Activated CD4-positive, alpha-beta memory T cell treated with anti-CD3 and anti-CD28 coated beads for 36 hours (primary cell): ENCODE measurements around the gene RPTOR. TPM values are rescaled to one million over a fixed set of nuclear protein-coding genes. Genes with fewer than 3 reads are reported as not detected.

Experiments
- CTCF ChIA-PET: fragments of 350-600 bp; sonication (Branson Sonifier 250); formaldehyde crosslinking; loops from one replicate; lab custom pipeline; 2021; ENCODE audit warnings: antibody characterized with exemption, inconsistent platforms; lab: Charles Lee
- POLR2A ChIA-PET: fragments of 350-600 bp; sonication (Branson Sonifier 250); formaldehyde crosslinking; loops from one replicate; lab custom pipeline; 2021; ENCODE audit warnings: antibody characterized with exemption; lab: Charles Lee
- DNase-seq: peaks from one replicate; pipeline ENCODE4 v3.0.0-alpha.2; 2020
- H3K27ac Mint-ChIP-seq: one replicate; pipeline ENCODE4 v1.8.0; 2021; ENCODE audit warnings: mixed read lengths
- H3K27me3 Mint-ChIP-seq: one replicate; pipeline ENCODE4 v1.8.0; 2021; ENCODE audit warnings: mixed read lengths
- H3K36me3 Mint-ChIP-seq: one replicate; pipeline ENCODE4 v1.8.0; 2021; ENCODE audit warnings: mixed read lengths
- H3K4me1 Mint-ChIP-seq: one replicate; pipeline ENCODE4 v1.8.0; 2021; ENCODE audit warnings: low read depth, mixed read lengths
- H3K4me3 Mint-ChIP-seq: one replicate; pipeline ENCODE4 v1.8.0; 2021; ENCODE audit warnings: mild to moderate bottlenecking, mixed read lengths
- H3K9me3 Mint-ChIP-seq: one replicate; pipeline ENCODE4 v1.8.0; 2021; ENCODE audit warnings: mixed read lengths
- intact Hi-C: fragments of 100-400 bp; cut with micrococcal nuclease; formaldehyde crosslinking; loops from one replicate; pipeline ENCODE4 v1.15.1; 2023
- total RNA-seq, 2 experiments: library from RNA; stranded (reverse); gene quantifications; one replicate each; pipeline ENCODE4 v1.2.3, GENCODE V29; 2021

The RPTOR gene
- total RNA-seq, 2 experiments from 2014 or later, result 41.5 to 47.9 TPM

GRCh38 chr17:80860703-80861417 lies 316.2 kb downstream of the RPTOR start:
- ChIA-PET CTCF (interaction anchor here (0.7 to 1.5 kb wide), 3 partner anchors 17 to 285 kb away, joined by 3 to 5 read pairs (median 3); no protein-coding TSS in a partner anchor), POLR2A (interaction anchor here (0.7 kb wide), 1 partner anchor 13 kb away, joined by 3 read pairs; no protein-coding TSS in a partner anchor)
- Mint-ChIP-seq H3K36me3 (peaks cover 54% of the 10 kb centered on the region), H3K9me3 (peaks cover 16% of the 10 kb centered on the region), H3K27me3 (no peaks in the 10 kb centered on the region), H3K27ac (peak overlapping the region; percentile 56), H3K4me1 (peaks cover 84% of the 10 kb centered on the region), H3K4me3 (no peak overlapping the region)
- intact Hi-C loops, result no loop called here
- DNase-seq, result no peak

- POLR2A ChIA-PET, result interaction anchor here (0.7 kb wide), 1 partner anchor 14 kb away, joined by 3 read pairs; no protein-coding TSS in a partner anchor
- peaks cover 16% of the 10 kb centered on the region for H3K9me3 Mint-ChIP-seq
- peaks cover 81% of the 10 kb centered on the region for H3K4me1 Mint-ChIP-seq
- no peak for DNase-seq
- peaks cover 50% of the 10 kb centered on the region for H3K36me3 Mint-ChIP-seq
- no peak overlapping the region for H3K4me3 Mint-ChIP-seq
- CTCF ChIA-PET, result interaction anchor here (0.8 to 1.5 kb wide), 4 partner anchors 16 to 286 kb away, joined by 3 to 5 read pairs (median 4); no protein-coding TSS in a partner anchor
- peak overlapping the region; percentile 56 for H3K27ac Mint-ChIP-seq
- no peaks in the 10 kb centered on the region for H3K27me3 Mint-ChIP-seq
- intact Hi-C loops, result no loop called here
Measured at GRCh38 chr17:80861418-80861815, 316.8 kb downstream of the RPTOR start.

GRCh38 chr17:80861892-80862291 lies 317.3 kb downstream of the RPTOR start:
- H3K4me3 Mint-ChIP-seq, result no peak overlapping the region
- ChIA-PET CTCF (interaction anchor here (0.6 to 1.5 kb wide), 6 partner anchors 16 to 286 kb away, joined by 3 to 5 read pairs (median 3); no protein-coding TSS in a partner anchor), POLR2A (no interaction called here)
- peaks cover 78% of the 10 kb centered on the region for H3K4me1 Mint-ChIP-seq
- no peaks in the 10 kb centered on the region for H3K27me3 Mint-ChIP-seq
- peaks cover 50% of the 10 kb centered on the region for H3K36me3 Mint-ChIP-seq
- peak; percentile 76 for DNase-seq
- H3K27ac Mint-ChIP-seq, result peak overlapping the region; percentile 56
- H3K9me3 Mint-ChIP-seq, result peaks cover 16% of the 10 kb centered on the region
- intact Hi-C loops, result no loop called here

GRCh38 chr17:80862481-80862961 lies 317.9 kb downstream of the RPTOR start:
- H3K9me3 Mint-ChIP-seq, result peaks cover 16% of the 10 kb centered on the region
- CTCF ChIA-PET, result interaction anchor here (0.6 to 1.0 kb wide), 3 partner anchors 30 to 38 kb away, joined by 3 read pairs; no protein-coding TSS in a partner anchor
- H3K27ac Mint-ChIP-seq, result peak overlapping the region; percentile 56
- H3K4me3 Mint-ChIP-seq, result no peak overlapping the region
- peaks cover 75% of the 10 kb centered on the region for H3K4me1 Mint-ChIP-seq
- intact Hi-C loops, result no loop called here
- POLR2A ChIA-PET, result no interaction called here
- peaks cover 47% of the 10 kb centered on the region for H3K36me3 Mint-ChIP-seq
- DNase-seq, result no peak
- H3K27me3 Mint-ChIP-seq, result no peaks in the 10 kb centered on the region

DNA sequence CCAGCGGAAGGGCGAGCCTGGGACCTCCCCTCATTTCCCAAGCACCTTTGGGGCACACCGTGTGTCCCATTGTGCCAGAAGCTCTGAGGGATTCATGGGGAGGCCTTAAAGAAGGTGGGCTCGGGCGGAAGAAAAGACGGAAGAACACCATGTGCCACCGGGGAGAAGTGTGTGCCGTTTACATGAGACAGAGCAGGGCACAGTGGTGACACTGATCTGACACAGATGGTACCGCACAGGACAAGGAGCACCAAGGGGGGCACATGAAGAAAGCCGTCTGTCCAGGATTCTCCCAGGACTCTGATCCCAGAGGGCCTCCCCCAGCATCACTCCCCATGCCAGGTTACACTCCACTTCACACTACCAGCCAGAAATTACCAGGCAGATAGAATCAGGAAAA lies 318.3 kb downstream of the RPTOR start:
- H3K4me1 Mint-ChIP-seq, result peaks cover 75% of the 10 kb centered on the region
- ChIA-PET POLR2A (no interaction called here), CTCF (no interaction called here)
- DNase-seq, result no peak
- no peak overlapping the region for H3K4me3 Mint-ChIP-seq
- intact Hi-C loops, result no loop called here
- peaks cover 47% of the 10 kb centered on the region for H3K36me3 Mint-ChIP-seq
- H3K27ac Mint-ChIP-seq, result peak overlapping the region; percentile 56
- no peaks in the 10 kb centered on the region for H3K27me3 Mint-ChIP-seq
- H3K9me3 Mint-ChIP-seq, result peaks cover 16% of the 10 kb centered on the region

GRCh38 chr17:80863626-80864025 lies 319.0 kb downstream of the RPTOR start:
- ChIA-PET POLR2A (no interaction called here), CTCF (no interaction called here)
- Mint-ChIP-seq H3K9me3 (peaks cover 16% of the 10 kb centered on the region), H3K27ac (peak overlapping the region; percentile 50), H3K36me3 (peaks cover 44% of the 10 kb centered on the region), H3K4me1 (peaks cover 74% of the 10 kb centered on the region), H3K4me3 (no peak overlapping the region), H3K27me3 (no peaks in the 10 kb centered on the region)
- no peak for DNase-seq
- intact Hi-C loops, result no loop called here

DNA sequence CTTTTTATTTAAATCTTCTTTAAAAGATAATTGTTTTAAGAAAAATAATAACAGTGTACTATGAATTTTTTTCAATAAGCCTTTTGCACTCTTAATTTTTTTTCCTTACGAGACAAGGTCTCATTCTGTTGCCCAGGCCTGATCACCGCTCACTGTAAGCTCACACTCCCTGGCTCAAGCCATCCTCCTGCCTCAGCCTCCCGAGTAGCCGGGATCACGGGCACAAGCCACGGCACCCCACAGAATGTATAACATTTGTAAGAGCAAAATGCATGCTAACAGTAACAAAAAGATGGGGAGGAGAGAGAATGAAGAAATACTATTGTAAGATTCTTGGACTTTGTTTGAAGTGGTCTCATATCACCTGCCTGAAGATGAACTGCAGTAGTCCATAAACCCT lies 320.1 kb downstream of the RPTOR start:
- no peak overlapping the region for H3K4me3 Mint-ChIP-seq
- no peaks in the 10 kb centered on the region for H3K27me3 Mint-ChIP-seq
- DNase-seq, result no peak
- no peak overlapping the region for H3K27ac Mint-ChIP-seq
- peaks cover 16% of the 10 kb centered on the region for H3K9me3 Mint-ChIP-seq
- peaks cover 40% of the 10 kb centered on the region for H3K36me3 Mint-ChIP-seq
- peaks cover 72% of the 10 kb centered on the region for H3K4me1 Mint-ChIP-seq
- ChIA-PET POLR2A (no interaction called here), CTCF (interaction anchor here (2.1 to 2.8 kb wide), 2 partner anchors 28 to 34 kb away, joined by 16 to 27 read pairs; no protein-coding TSS in a partner anchor)
- intact Hi-C loops, result no loop called here

- H3K27me3 Mint-ChIP-seq, result no peaks in the 10 kb centered on the region
- ChIA-PET CTCF (interaction anchor here (0.6 to 2.8 kb wide), 11 partner anchors 8 to 261 kb away, joined by 3 to 27 read pairs (median 4); no protein-coding TSS in a partner anchor), POLR2A (interaction anchor here (1.0 to 1.1 kb wide), 2 partner anchors 9 to 26 kb away, joined by 5 read pairs; no protein-coding TSS in a partner anchor)
- peaks cover 31% of the 10 kb centered on the region for H3K36me3 Mint-ChIP-seq
- H3K9me3 Mint-ChIP-seq, result peaks cover 16% of the 10 kb centered on the region
- peaks cover 76% of the 10 kb centered on the region for H3K4me1 Mint-ChIP-seq
- DNase-seq, result peak; percentile 86
- intact Hi-C loops, result loop anchor here (1.0 to 2.0 kb wide), 3 partner anchors 11 to 33 kb away; no protein-coding TSS in a partner anchor
- H3K27ac Mint-ChIP-seq, result peak overlapping the region; percentile 80
- no peak overlapping the region for H3K4me3 Mint-ChIP-seq
Measured at GRCh38 chr17:80866050-80866793, 321.6 kb downstream of the RPTOR start.

- no peak for DNase-seq
- POLR2A ChIA-PET, result no interaction called here
Measured at GRCh38 chr17:80868022-80868609, 323.5 kb downstream of the RPTOR start.

DNA sequence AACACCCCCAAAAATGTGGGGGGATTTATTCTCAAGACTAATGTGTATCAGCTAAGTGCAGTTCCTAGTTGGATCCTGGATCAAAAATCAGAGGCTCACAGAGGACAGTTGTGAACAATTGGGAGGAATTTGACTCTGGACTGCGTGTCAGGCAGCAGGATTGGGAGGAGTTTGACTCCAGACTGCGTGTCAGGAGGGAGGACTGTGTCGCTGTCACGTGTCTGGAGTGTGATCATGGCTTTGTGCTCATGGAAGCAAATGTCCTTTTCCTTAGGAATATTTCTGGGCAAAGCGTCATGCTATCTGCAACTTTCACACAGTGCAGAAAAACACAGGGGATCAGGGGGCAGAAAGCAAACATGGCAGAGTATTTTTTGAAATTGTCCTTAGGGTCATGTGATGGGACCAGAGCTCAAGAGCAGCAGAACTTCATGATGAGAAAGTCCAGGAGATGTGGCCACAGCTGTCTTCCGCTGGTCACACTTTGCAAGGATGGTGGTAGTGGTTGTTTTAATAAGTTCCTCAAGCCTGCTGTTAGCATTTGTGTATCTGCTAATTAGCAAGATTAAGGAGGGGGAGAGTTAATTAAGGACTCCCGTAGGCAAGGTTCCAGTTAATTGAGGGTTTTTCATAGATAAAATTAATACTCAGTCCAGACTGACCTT lies 325.0 kb downstream of the RPTOR start:
- no peak for DNase-seq
- intact Hi-C loops, result no loop called here
- peaks cover 10% of the 10 kb centered on the region for H3K36me3 Mint-ChIP-seq
- POLR2A ChIA-PET, result no interaction called here
- H3K4me3 Mint-ChIP-seq, result no peak overlapping the region
- H3K9me3 Mint-ChIP-seq, result no peaks in the 10 kb centered on the region
- H3K4me1 Mint-ChIP-seq, result peaks cover 66% of the 10 kb centered on the region
- CTCF ChIA-PET, result interaction anchor here (1.3 to 1.9 kb wide), 2 partner anchors 20 to 30 kb away, joined by 3 to 5 read pairs; no protein-coding TSS in a partner anchor
- no peaks in the 10 kb centered on the region for H3K27me3 Mint-ChIP-seq
- H3K27ac Mint-ChIP-seq, result peak overlapping the region; percentile 7

More at GRCh38 chr17:80868022-80868609, 323.5 kb downstream of the RPTOR start:
- Mint-ChIP-seq H3K9me3 (peaks cover 14% of the 10 kb centered on the region), H3K4me3 (no peak overlapping the region), H3K4me1 (peaks cover 73% of the 10 kb centered on the region), H3K36me3 (peaks cover 17% of the 10 kb centered on the region), H3K27ac (peak overlapping the region; percentile 39), H3K27me3 (no peaks in the 10 kb centered on the region)
- intact Hi-C loops, result no loop called here
- CTCF ChIA-PET, result interaction anchor here (1.0 to 1.9 kb wide), 3 partner anchors 11 to 36 kb away, joined by 3 to 5 read pairs (median 3); no protein-coding TSS in a partner anchor

GRCh38 chr17:80870401-80870800 lies 325.8 kb downstream of the RPTOR start:
- Mint-ChIP-seq H3K4me3 (no peak overlapping the region), H3K27me3 (no peaks in the 10 kb centered on the region), H3K27ac (peak overlapping the region; percentile 24), H3K9me3 (no peaks in the 10 kb centered on the region), H3K36me3 (peaks cover 17% of the 10 kb centered on the region), H3K4me1 (peaks cover 64% of the 10 kb centered on the region)
- DNase-seq, result peak; percentile 48
- CTCF ChIA-PET, result interaction anchor here (1.3 kb wide), 1 partner anchor 19 kb away, joined by 3 read pairs; no protein-coding TSS in a partner anchor
- POLR2A ChIA-PET, result no interaction called here
- intact Hi-C loops, result no loop called here
